ENCODE results near the gene MTOR.
"Not testable (repeated sequence)": the region's sequence is repeated elsewhere in the genome, so short reads cannot be mapped to it uniquely, and the experiment has no call there.

The MTOR gene

GRCh38 chr1:11302366-11302765 lies 40.0 kb upstream of the MTOR start:
- Histone ChIP-seq H3K79me2 (ENCODE audit: insufficient read depth, low read depth) (no peaks in the 10 kb centered on the region), H4K20me1 (ENCODE audit: insufficient read depth) (no peaks in the 10 kb centered on the region), H3K4me2 (no peak overlapping the region), H3K4me3 (IDR thresholded peaks at IDR 0.05; ENCODE audit: insufficient read depth, low read depth, low read length) (no peak overlapping the region), H3K36me3 (ENCODE audit: insufficient read depth) (no peaks in the 10 kb centered on the region), H3K9ac (no peak overlapping the region), H2AFZ (ENCODE audit: low read depth) (no peak overlapping the region), H3K27ac (no peak overlapping the region), H3K27me3 (ENCODE audit: insufficient read depth, low read depth) (peaks cover 4% of the 10 kb centered on the region; the same call in 1 of the 2 replicates), H3K4me1 (ENCODE audit: low read depth, poor library complexity, severe bottlenecking) (no peaks in the 10 kb centered on the region)
- no peak for TF ChIP-seq CTCF (conservative IDR thresholded peaks at IDR 0.05; ENCODE audit: low read depth, low read length)

- Histone ChIP-seq H3K36me3 (ENCODE audit: insufficient read depth) (no peaks in the 10 kb centered on the region), H2AFZ (ENCODE audit: low read depth) (no peak overlapping the region), H3K9ac (no peak overlapping the region), H3K27ac (no peak overlapping the region), H3K79me2 (ENCODE audit: insufficient read depth, low read depth) (no peaks in the 10 kb centered on the region), H3K4me2 (no peak overlapping the region), H4K20me1 (ENCODE audit: insufficient read depth) (no peaks in the 10 kb centered on the region), H3K27me3 (ENCODE audit: insufficient read depth, low read depth) (no peaks in the 10 kb centered on the region; the same call in 1 of the 2 replicates), H3K4me3 (IDR thresholded peaks at IDR 0.05; ENCODE audit: insufficient read depth, low read depth, low read length) (no peak overlapping the region), H3K4me1 (ENCODE audit: low read depth, poor library complexity, severe bottlenecking) (no peaks in the 10 kb centered on the region)
- no peak for TF ChIP-seq CTCF (conservative IDR thresholded peaks at IDR 0.05; ENCODE audit: low read depth, low read length)
Measured at GRCh38 chr1:11301601-11302000, 39.2 kb upstream of the MTOR start.

- no peak overlapping the region for H3K9ac ChIP-seq
- no peaks in the 10 kb centered on the region for H3K4me1 ChIP-seq (ENCODE audit: low read depth, poor library complexity, severe bottlenecking)
- H3K27ac ChIP-seq = no peak overlapping the region
- no peaks in the 10 kb centered on the region for H3K79me2 ChIP-seq (ENCODE audit: insufficient read depth, low read depth)
- no peak for TF ChIP-seq CTCF (conservative IDR thresholded peaks at IDR 0.05; ENCODE audit: low read depth, low read length)
- no peak overlapping the region for H3K4me3 ChIP-seq (IDR thresholded peaks at IDR 0.05; ENCODE audit: insufficient read depth, low read depth, low read length)
- no peaks in the 10 kb centered on the region for H4K20me1 ChIP-seq (ENCODE audit: insufficient read depth)
- H3K36me3 ChIP-seq (ENCODE audit: insufficient read depth) = no peaks in the 10 kb centered on the region
- H3K27me3 ChIP-seq (ENCODE audit: insufficient read depth, low read depth) = no peaks in the 10 kb centered on the region
- no peak overlapping the region for H2AFZ ChIP-seq (ENCODE audit: low read depth)
- no peak overlapping the region for H3K4me2 ChIP-seq
Measured at GRCh38 chr1:11299225-11299574, 36.8 kb upstream of the MTOR start.

GRCh38 chr1:11298390-11299224 lies 36.3 kb upstream of the MTOR start:
- H3K9ac ChIP-seq = no peak overlapping the region
- no peaks in the 10 kb centered on the region for H3K4me1 ChIP-seq (ENCODE audit: low read depth, poor library complexity, severe bottlenecking)
- no peak overlapping the region for H3K27ac ChIP-seq
- H3K4me2 ChIP-seq = no peak overlapping the region
- H3K4me3 ChIP-seq (IDR thresholded peaks at IDR 0.05; ENCODE audit: insufficient read depth, low read depth, low read length) = no peak overlapping the region
- TF ChIP-seq CTCF (conservative IDR thresholded peaks at IDR 0.05; ENCODE audit: low read depth, low read length) = no peak
- no peaks in the 10 kb centered on the region for H4K20me1 ChIP-seq (ENCODE audit: insufficient read depth)
- H3K27me3 ChIP-seq (ENCODE audit: insufficient read depth, low read depth) = no peaks in the 10 kb centered on the region
- H3K79me2 ChIP-seq (ENCODE audit: insufficient read depth, low read depth) = no peaks in the 10 kb centered on the region
- no peak overlapping the region for H2AFZ ChIP-seq (ENCODE audit: low read depth)
- no peaks in the 10 kb centered on the region for H3K36me3 ChIP-seq (ENCODE audit: insufficient read depth)

- not testable (repeated sequence) for H3K4me3 ChIP-seq (IDR thresholded peaks at IDR 0.05; ENCODE audit: insufficient read depth, low read depth, low read length); H3K4me1 ChIP-seq (ENCODE audit: low read depth, poor library complexity, severe bottlenecking); H3K79me2 ChIP-seq (ENCODE audit: insufficient read depth, low read depth); H2AFZ ChIP-seq (ENCODE audit: low read depth); H3K27me3 ChIP-seq (ENCODE audit: insufficient read depth, low read depth); H4K20me1 ChIP-seq (ENCODE audit: insufficient read depth); H3K36me3 ChIP-seq (ENCODE audit: insufficient read depth); H3K27ac ChIP-seq; H3K4me2 ChIP-seq; H3K9ac ChIP-seq
Measured at GRCh38 chr1:11297774-11298173, 35.4 kb upstream of the MTOR start.

All from KMS-11 (cell line).